Measurements from ENCODE around the gene FHIT.

DNA sequence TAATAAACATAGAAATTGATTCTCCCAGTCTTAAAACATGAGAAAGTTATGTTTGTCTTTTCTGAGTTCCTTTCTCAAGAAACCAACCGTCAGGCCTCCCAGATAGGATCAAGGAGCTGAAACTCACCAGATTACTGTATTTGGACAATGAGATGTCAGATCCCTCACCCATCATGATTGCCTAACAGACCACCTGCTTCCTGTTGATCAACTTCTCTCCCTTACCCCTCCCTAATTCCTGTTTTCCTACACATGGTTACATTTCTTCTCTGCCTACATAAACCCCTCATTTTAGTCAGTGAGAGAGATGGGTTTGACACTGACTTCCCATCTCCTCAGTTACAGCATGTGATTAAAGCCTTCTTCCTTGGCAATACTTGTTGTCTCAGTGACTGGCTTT is 917.5 kb downstream of the FHIT start:
- TF ChIP-seq, protein P1, sequence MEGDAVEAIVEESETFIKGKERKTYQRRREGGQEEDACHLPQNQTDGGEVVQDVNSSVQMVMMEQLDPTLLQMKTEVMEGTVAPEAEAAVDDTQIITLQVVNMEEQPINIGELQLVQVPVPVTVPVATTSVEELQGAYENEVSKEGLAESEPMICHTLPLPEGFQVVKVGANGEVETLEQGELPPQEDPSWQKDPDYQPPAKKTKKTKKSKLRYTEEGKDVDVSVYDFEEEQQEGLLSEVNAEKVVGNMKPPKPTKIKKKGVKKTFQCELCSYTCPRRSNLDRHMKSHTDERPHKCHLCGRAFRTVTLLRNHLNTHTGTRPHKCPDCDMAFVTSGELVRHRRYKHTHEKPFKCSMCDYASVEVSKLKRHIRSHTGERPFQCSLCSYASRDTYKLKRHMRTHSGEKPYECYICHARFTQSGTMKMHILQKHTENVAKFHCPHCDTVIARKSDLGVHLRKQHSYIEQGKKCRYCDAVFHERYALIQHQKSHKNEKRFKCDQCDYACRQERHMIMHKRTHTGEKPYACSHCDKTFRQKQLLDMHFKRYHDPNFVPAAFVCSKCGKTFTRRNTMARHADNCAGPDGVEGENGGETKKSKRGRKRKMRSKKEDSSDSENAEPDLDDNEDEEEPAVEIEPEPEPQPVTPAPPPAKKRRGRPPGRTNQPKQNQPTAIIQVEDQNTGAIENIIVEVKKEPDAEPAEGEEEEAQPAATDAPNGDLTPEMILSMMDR (IDR thresholded peaks at IDR 0.05; ENCODE audit: low read depth, low read length, missing input control) = no peak
- TF ChIP-seq RAD21 (IDR thresholded peaks at IDR 0.05) = no peak
- TF ChIP-seq, protein P2, sequence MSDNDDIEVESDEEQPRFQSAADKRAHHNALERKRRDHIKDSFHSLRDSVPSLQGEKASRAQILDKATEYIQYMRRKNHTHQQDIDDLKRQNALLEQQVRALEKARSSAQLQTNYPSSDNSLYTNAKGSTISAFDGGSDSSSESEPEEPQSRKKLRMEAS (IDR thresholded peaks at IDR 0.05) = no peak
- TF ChIP-seq, protein P3, sequence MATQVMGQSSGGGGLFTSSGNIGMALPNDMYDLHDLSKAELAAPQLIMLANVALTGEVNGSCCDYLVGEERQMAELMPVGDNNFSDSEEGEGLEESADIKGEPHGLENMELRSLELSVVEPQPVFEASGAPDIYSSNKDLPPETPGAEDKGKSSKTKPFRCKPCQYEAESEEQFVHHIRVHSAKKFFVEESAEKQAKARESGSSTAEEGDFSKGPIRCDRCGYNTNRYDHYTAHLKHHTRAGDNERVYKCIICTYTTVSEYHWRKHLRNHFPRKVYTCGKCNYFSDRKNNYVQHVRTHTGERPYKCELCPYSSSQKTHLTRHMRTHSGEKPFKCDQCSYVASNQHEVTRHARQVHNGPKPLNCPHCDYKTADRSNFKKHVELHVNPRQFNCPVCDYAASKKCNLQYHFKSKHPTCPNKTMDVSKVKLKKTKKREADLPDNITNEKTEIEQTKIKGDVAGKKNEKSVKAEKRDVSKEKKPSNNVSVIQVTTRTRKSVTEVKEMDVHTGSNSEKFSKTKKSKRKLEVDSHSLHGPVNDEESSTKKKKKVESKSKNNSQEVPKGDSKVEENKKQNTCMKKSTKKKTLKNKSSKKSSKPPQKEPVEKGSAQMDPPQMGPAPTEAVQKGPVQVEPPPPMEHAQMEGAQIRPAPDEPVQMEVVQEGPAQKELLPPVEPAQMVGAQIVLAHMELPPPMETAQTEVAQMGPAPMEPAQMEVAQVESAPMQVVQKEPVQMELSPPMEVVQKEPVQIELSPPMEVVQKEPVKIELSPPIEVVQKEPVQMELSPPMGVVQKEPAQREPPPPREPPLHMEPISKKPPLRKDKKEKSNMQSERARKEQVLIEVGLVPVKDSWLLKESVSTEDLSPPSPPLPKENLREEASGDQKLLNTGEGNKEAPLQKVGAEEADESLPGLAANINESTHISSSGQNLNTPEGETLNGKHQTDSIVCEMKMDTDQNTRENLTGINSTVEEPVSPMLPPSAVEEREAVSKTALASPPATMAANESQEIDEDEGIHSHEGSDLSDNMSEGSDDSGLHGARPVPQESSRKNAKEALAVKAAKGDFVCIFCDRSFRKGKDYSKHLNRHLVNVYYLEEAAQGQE (IDR thresholded peaks at IDR 0.05) = no peak
- no peak for TF ChIP-seq HNF4A (conservative IDR thresholded peaks at IDR 0.05)
- TF ChIP-seq, protein P4, sequence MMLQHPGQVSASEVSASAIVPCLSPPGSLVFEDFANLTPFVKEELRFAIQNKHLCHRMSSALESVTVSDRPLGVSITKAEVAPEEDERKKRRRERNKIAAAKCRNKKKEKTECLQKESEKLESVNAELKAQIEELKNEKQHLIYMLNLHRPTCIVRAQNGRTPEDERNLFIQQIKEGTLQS (IDR thresholded peaks at IDR 0.05) = no peak
- TF ChIP-seq, protein P5, sequence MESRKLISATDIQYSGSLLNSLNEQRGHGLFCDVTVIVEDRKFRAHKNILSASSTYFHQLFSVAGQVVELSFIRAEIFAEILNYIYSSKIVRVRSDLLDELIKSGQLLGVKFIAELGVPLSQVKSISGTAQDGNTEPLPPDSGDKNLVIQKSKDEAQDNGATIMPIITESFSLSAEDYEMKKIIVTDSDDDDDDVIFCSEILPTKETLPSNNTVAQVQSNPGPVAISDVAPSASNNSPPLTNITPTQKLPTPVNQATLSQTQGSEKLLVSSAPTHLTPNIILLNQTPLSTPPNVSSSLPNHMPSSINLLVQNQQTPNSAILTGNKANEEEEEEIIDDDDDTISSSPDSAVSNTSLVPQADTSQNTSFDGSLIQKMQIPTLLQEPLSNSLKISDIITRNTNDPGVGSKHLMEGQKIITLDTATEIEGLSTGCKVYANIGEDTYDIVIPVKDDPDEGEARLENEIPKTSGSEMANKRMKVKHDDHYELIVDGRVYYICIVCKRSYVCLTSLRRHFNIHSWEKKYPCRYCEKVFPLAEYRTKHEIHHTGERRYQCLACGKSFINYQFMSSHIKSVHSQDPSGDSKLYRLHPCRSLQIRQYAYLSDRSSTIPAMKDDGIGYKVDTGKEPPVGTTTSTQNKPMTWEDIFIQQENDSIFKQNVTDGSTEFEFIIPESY (IDR thresholded peaks at IDR 0.05) = no peak
- TF ChIP-seq TAF1 (conservative IDR thresholded peaks at IDR 0.05) = no peak
- TF ChIP-seq RXRA (IDR thresholded peaks at IDR 0.05) = no peak
- no peak for TF ChIP-seq SP1 (IDR thresholded peaks at IDR 0.05)
- TF ChIP-seq YY1 (IDR thresholded peaks at IDR 0.05) = no peak

All from liver (tissue), 3 donors.